ENCODE data around the gene RELB. TPM values are rescaled to one million over a fixed set of nuclear protein-coding genes. Genes with fewer than 3 reads are reported as not detected.
A peak's percentile ranks its signal among the peaks of the same experiment; 100 is the strongest.

Gene RELB
- total and polyA plus RNA-seq, 9 of the 15 experiments (the other 6 are each of a cell fraction or from before 2014, with no cell fraction given): 0.15 to 1.1 (median 0.28) TPM; not detected in 2

- intact Hi-C loops (cut with micrococcal nuclease) (no loop called here), in situ Hi-C loops (cut with MboI) (no loop called here)
- FAIRE-seq (no peak), ATAC-seq (no peak), DNase-seq (ENCODE audit: extremely low read depth in 1 of 4, low spot score in 3 of 4) (no peak)
- Histone ChIP-seq H3K9me3 (replicated peaks; ENCODE audit: control insufficient read depth, insufficient read depth, low read depth, low read length) (no peaks in the 10 kb centered on the region), H3K4me3 (no peak overlapping the region), H3K27me3 (ENCODE audit: control insufficient read depth in 2 of 2, insufficient read depth in 2 of 2, low read length in 2 of 2) (no peaks in the 10 kb centered on the region), H3K4me1 (replicated peaks in 1 of 2; ENCODE audit: control insufficient read depth in 2 of 2, insufficient read depth in 2 of 2, low read length in 2 of 2) (peaks cover 0 to 12% of the 10 kb centered on the region in 2 experiments; a peak in 1 of 5 replicates), H3K4me2 (ENCODE audit: insufficient read depth, low read length) (no peak overlapping the region), H3K9ac (ENCODE audit: insufficient read depth in 1 of 2, low read depth in 2 of 2, low read length in 2 of 2) (peak overlapping the region in 1 of 2 experiments; percentile 23; a peak in 1 of 4 replicates), H4K20me1 (replicated peaks; ENCODE audit: control insufficient read depth, insufficient read depth, low read length) (no peaks in the 10 kb centered on the region; the same call in 1 of the 2 replicates), H3K36me3 (ENCODE audit: control insufficient read depth, insufficient read depth, low read length) (peaks cover 77% of the 10 kb centered on the region; the same call in 2 of the 3 replicates), H3K9me1 (ENCODE audit: control insufficient read depth, insufficient read depth, low read length) (no peaks in the 10 kb centered on the region), H3K79me2 (ENCODE audit: control insufficient read depth, insufficient read depth, low read length) (no peaks in the 10 kb centered on the region), H2AFZ (ENCODE audit: low read depth, low read length) (no peak overlapping the region), H3K27ac (ENCODE audit: extremely low read depth, low read depth, low read length) (no peak overlapping the region)
- 79% methylated on average over 4 of the region's 4 CpGs for WGBS (ENCODE audit: insufficient coverage, low coverage, missing lambda C conversion rate)
- TF ChIP-seq ATF1 (CRISPR knock-in tag; IDR thresholded peaks at IDR 0.05): no peak
- no peak for TF ChIP-seq ATF1 (tag; IDR thresholded peaks at IDR 0.05)
- TF ChIP-seq PTBP1 (IDR thresholded peaks at IDR 0.05; ENCODE audit: low read depth, low read length): no peak
- TF ChIP-seq BCOR (IDR thresholded peaks at IDR 0.05): no peak
- no peak for TF ChIP-seq ARID1B (IDR thresholded peaks at IDR 0.05)
- TF ChIP-seq ZNF280B (CRISPR knock-in tag; IDR thresholded peaks at IDR 0.05): no peak
- TF ChIP-seq TRIM28 (IDR thresholded peaks at IDR 0.05): no peak
- no peak for TF ChIP-seq HMG20B (CRISPR knock-in tag; IDR thresholded peaks at IDR 0.05)
- TF ChIP-seq FIP1L1 (IDR thresholded peaks at IDR 0.05; ENCODE audit: low read depth, low read length, poor library complexity, severe bottlenecking): no peak
- no peak for TF ChIP-seq ZFPM2 (CRISPR knock-in tag; IDR thresholded peaks at IDR 0.05)
- no peak for TF ChIP-seq ZNF184 (CRISPR knock-in tag; IDR thresholded peaks at IDR 0.05)
- no peak for TF ChIP-seq CEBPZ (IDR thresholded peaks at IDR 0.05; ENCODE audit: borderline replicate concordance, low read depth, low read length)
- BruUV-seq (replicated peaks): no TSS peak
- POLR2A ChIA-PET: interaction anchor here (0.6 to 1.6 kb wide), 5 partner anchors 9 to 154 kb away, joined by 3 to 4 read pairs (median 3); no protein-coding TSS in a partner anchor
- CTCF ChIA-PET (ENCODE audit: low intra/inter-chr PET ratio): no interaction called here
Observed at GRCh38 chr19:44985445-44985844, 15.8 kb upstream of the RELB start.

Measured in K562 (cell line).